Stimulated activated memory B cell treated with anti-CD40 and anti-IgM and Interleukin-4, amounts not matched to agents 10 μg/mL and 1 μg/mL and 100 μg/mL, for 72 hours (primary cell): ENCODE measurements around the gene PRMT7.

Experiments used
- ATAC-seq: fragments of 150-1000 bp; cut with Tn5 transposase; 2 replicates; pipeline ENCODE4 v1.10.0; 2021
- H3K27ac Mint-ChIP-seq: one replicate; pipeline ENCODE4 v1.8.0; 2022; ENCODE audit warnings: mild to moderate bottlenecking, mixed read lengths
- H3K27me3 Mint-ChIP-seq: one replicate; pipeline ENCODE4 v1.8.0; 2022; ENCODE audit warnings: mixed read lengths
- H3K36me3 Mint-ChIP-seq: one replicate; pipeline ENCODE4 v1.8.0; 2022; ENCODE audit warnings: mixed read lengths
- H3K4me1 Mint-ChIP-seq: one replicate; pipeline ENCODE4 v1.8.0; 2022; ENCODE audit warnings: mixed read lengths
- H3K4me3 Mint-ChIP-seq: one replicate; pipeline ENCODE4 v1.8.0; 2022; ENCODE audit warnings: mild to moderate bottlenecking, moderate library complexity, mixed read lengths
- H3K9me3 Mint-ChIP-seq: one replicate; pipeline ENCODE4 v1.8.0; 2022; ENCODE audit warnings: mixed read lengths

Gene PRMT7

DNA sequence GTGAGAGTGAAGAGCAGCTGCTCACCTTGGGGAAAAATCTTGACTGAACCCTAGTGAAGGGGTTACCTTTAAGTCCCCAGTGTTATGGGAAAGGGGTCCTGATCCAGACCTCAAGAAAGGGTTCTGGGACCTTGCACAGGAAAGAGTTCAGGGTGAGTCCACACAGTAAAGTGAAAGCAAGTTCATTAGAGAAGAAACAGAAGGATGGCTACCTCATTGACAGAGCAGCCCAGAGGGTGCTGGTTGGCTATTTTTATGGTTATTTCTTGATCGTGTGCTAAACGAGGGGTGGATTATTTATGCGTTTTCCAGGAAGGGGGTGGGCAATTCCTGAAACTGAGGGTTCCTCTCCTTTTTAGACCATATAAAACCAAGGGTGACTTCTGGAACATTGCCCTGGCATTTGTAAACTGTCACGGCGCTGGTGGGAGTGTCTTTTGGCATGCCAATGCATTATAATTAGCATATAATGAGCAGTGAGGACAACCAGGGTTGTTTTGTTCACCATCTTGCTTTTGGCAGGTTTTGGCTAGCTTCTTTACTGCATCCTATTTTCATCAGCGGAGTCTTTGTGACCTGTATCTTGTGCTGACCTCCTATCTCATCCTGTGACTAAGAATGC is 79.0 kb downstream of the PRMT7 start:
- Mint-ChIP-seq H3K4me1 (peaks cover 13% of the 10 kb centered on the region), H3K36me3 (no peaks in the 10 kb centered on the region), H3K9me3 (no peaks in the 10 kb centered on the region), H3K4me3 (no peak overlapping the region), H3K27ac (no peak overlapping the region), H3K27me3 (no peaks in the 10 kb centered on the region)
- ATAC-seq, result no peak

DNA sequence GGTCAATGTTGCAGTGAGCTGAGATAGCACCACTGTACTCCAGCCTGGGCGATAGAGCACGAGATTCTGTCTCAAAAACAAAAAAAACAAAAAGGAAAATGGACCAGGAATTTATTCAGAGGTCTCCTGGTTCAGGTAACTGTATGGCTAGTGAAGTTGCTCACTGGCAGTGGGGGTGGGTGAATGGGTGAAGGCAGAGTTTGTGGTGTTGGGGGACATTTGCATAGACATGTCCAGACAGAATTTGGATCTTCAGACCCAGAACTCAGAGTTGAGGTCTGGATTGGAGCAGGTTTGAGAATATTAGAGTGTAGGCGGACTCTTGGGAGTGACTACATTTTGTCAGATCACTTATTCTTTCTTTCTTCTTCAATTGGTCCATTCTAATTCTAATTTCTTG is 82.5 kb downstream of the PRMT7 start:
- Mint-ChIP-seq H3K4me1 (peaks cover 6% of the 10 kb centered on the region), H3K9me3 (no peaks in the 10 kb centered on the region), H3K36me3 (no peaks in the 10 kb centered on the region), H3K27ac (no peak overlapping the region), H3K4me3 (no peak overlapping the region), H3K27me3 (no peaks in the 10 kb centered on the region)
- ATAC-seq, result no peak

DNA sequence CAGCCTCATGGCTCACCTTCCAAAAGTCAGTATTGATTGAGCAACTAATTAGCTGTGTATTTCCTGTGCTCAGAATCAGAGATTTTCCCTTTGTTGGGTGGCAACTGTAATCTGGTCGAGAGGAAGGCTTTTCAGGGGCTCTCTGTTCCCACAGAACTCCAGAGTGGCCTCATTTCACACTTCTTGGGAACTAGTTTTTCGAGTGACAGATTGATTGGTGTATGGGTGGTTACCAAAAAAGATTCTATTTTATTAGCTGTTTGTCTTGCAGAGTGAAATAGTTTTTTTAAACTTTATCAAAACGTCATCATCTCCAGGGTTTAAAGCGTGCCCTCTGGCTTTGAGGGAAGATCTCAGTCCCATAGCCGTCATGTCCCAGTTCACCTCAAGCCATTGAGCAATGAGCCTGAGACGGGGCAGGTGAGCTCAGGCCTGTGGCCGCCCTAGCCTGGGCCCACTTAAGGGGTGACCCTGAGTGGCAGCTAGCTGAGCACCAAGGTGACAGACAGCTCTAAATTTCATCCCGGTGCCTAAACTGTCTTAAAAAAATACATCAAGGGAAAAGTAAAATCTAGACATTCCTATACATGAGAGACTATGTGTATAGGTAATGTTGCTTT is 84.5 kb downstream of the PRMT7 start:
- Mint-ChIP-seq H3K4me1 (peaks cover 6% of the 10 kb centered on the region), H3K36me3 (no peaks in the 10 kb centered on the region)

DNA sequence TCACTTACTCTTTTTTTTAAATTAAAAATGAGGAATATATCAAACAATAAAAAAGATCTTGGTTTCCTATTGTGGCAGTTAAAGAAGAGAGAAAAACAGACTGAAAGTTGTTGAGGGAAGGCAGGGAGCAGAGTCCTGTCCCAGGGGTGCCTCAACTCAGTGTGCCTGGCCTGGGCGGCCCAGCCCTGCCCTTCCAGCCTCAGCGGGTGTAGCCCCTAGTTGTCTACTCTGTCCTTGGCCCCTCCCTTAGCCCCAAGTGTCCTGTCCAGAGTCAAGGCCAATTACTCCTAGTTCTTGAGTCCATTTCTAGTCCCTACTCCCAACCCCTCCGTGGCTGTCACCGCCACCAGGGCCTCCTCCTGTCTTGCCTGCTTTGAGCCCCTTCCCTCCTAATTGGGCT is 85.0 kb downstream of the PRMT7 start:
- Mint-ChIP-seq H3K27ac (peak overlapping the region; percentile 72), H3K36me3 (no peaks in the 10 kb centered on the region), H3K9me3 (no peaks in the 10 kb centered on the region), H3K4me1 (peaks cover 6% of the 10 kb centered on the region), H3K4me3 (no peak overlapping the region), H3K27me3 (no peaks in the 10 kb centered on the region)
- no peak for ATAC-seq

More for the DNA sequence above, 84.5 kb downstream of the PRMT7 start:
- Mint-ChIP-seq H3K27ac (no peak overlapping the region), H3K27me3 (no peaks in the 10 kb centered on the region), H3K4me3 (no peak overlapping the region), H3K9me3 (no peaks in the 10 kb centered on the region)
- ATAC-seq, result no peak

DNA sequence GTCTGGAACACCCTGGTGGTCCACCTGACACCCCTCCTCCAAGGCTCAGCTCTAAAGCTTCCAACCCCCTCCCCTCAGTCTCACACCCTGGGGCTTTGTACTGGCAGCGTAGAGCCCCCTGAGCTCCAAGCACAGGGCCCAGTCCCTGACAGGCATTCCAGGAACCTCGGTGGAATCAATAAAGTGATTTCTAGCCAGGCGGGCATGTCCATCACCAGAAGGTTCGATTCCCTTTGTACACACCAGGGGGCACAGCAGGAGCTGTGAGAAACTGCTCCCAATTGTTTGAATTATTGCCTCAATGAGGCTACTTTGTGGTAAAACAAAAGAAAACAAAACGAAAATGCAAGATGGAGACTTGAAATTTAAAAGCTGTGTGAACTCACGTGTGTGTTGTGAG is 85.7 kb downstream of the PRMT7 start:
- no peak for ATAC-seq
- Mint-ChIP-seq H3K4me3 (no peak overlapping the region), H3K27ac (peak overlapping the region; percentile 72), H3K9me3 (no peaks in the 10 kb centered on the region), H3K4me1 (peaks cover 6% of the 10 kb centered on the region), H3K36me3 (no peaks in the 10 kb centered on the region), H3K27me3 (no peaks in the 10 kb centered on the region)

DNA sequence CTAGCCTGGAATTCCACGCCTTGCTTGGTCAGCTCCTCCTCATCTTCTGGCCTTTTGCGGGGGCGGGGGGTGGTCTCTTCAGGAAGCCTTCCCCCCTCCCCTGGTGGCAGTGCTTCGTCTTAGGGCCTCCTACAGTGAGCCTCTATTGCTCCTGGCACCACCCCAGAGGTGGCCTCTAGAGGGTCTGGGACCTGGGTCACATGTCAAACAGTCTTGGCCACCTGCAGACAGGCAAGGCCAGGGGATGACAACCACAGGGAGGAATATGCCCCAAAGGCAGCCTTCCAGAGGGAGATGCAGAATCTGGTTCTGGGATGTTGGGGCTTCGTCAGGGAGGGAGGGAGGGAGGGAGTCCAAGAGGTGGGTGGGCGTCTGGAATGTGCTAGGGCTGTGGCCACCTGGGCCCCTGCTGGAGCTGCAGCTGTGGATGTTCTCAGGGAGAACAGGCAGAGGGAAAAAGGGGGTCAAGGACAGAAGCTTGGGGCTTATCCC is 86.9 kb downstream of the PRMT7 start:
- Mint-ChIP-seq H3K9me3 (no peaks in the 10 kb centered on the region), H3K36me3 (no peaks in the 10 kb centered on the region), H3K27ac (no peak overlapping the region), H3K4me3 (no peak overlapping the region), H3K4me1 (peaks cover 6% of the 10 kb centered on the region), H3K27me3 (no peaks in the 10 kb centered on the region)
- ATAC-seq, result no peak

DNA sequence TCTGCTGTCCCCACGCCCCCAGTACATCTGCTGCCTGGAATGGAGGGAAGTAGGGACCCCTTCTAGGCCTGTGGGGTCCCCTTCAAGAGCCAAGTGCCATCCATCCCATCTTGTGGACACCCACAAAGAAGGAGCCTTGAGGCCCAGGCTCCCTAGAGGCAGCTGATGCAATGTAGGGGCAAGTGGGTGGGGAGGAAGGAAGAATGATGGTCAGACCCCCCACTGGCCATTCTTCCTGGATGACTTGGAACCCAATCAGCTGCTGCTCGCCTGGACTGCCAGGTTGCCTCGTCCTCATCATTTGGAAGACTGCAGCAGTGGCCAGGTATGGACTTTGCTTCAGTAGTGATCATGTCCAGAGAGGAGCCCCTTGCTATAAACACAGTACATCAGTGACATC is 88.6 kb downstream of the PRMT7 start:
- no peak overlapping the region for H3K4me3 Mint-ChIP-seq
- ATAC-seq, result no peak
- H3K27me3 Mint-ChIP-seq, result no peaks in the 10 kb centered on the region
- no peaks in the 10 kb centered on the region for H3K9me3 Mint-ChIP-seq
- peaks cover 6% of the 10 kb centered on the region for H3K4me1 Mint-ChIP-seq
- no peak overlapping the region for H3K27ac Mint-ChIP-seq
- no peaks in the 10 kb centered on the region for H3K36me3 Mint-ChIP-seq

GRCh38 chr16:68400083-68400923 is 89.5 kb downstream of the PRMT7 start:
- H3K36me3 Mint-ChIP-seq, result no peaks in the 10 kb centered on the region
- no peak overlapping the region for H3K4me3 Mint-ChIP-seq
- no peaks in the 10 kb centered on the region for H3K27me3 Mint-ChIP-seq
- H3K4me1 Mint-ChIP-seq, result peaks cover 6% of the 10 kb centered on the region
- no peak for ATAC-seq
- H3K9me3 Mint-ChIP-seq, result no peaks in the 10 kb centered on the region
- H3K27ac Mint-ChIP-seq, result no peak overlapping the region

DNA sequence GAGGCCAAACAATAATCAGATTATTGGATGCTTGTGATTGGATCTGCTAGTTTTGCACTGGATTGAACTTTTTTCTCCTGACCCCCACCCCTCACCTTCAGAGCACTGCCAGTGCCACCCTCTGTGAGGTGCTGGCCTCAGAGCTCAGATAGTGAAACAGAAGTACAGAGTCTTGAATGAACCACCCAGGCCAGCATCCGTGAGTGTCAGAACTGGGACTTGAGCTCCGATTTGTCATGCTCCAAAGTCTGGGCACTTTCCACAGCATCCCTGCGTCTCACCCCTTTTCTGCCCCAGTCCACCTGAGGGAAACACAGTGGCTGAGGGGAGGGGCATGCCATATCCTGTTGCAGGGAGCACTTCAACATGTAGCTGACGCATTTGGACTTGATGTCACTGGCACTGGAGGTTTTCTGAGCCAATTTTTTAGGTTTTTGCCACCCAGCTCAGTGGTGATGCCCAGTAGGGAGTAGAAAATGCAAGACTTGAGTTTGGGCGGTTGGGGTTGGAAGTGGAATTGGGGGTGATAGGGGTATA is 90.2 kb downstream of the PRMT7 start:
- no peaks in the 10 kb centered on the region for H3K27me3 Mint-ChIP-seq
- no peak for ATAC-seq
- no peaks in the 10 kb centered on the region for H3K36me3 Mint-ChIP-seq
- H3K27ac Mint-ChIP-seq, result no peak overlapping the region
- H3K4me1 Mint-ChIP-seq, result peaks cover 6% of the 10 kb centered on the region
- H3K4me3 Mint-ChIP-seq, result no peak overlapping the region
- H3K9me3 Mint-ChIP-seq, result no peaks in the 10 kb centered on the region

DNA sequence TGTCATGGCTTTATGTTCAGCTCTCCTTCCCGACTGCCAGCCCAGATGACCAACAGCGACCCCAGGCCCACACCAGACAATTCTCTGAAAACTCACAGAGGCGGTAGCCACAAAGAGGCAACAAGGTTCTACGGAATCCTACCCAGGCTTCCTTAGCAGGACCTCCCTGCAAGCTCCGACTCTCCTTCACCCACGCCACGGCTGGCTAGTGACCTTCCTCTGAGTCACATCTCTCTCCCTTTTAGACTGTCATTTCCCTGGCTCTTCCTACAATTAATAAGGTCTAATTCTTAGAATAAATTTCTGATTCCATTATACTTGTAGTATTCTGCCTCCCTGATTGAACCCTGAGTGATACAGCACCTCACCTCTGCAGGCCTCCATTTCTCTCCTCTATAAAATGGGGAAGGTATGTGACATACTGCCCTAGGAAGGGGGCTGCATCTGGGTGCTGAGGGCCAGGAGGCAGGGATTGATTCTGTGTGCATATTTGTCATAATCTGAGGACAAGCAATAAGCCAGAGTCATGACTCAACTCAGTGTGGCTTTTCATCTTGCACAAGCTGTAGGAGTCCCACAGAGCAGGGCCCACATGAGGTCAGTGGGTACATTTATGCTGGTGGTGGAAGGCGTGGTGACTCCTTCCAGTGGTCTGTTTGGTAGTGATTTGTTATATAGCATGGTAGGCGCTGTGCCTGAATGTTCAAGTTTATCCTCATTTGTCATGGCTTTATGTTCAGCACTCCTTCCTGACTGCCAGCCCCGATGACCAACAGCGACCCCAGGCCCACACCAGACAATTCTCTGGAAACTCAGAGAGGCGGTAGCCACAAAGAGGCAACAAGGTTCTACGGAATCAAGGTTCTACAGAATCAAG is 91.3 kb downstream of the PRMT7 start:
- no peak for ATAC-seq
- H3K27ac Mint-ChIP-seq, result no peak overlapping the region

DNA sequence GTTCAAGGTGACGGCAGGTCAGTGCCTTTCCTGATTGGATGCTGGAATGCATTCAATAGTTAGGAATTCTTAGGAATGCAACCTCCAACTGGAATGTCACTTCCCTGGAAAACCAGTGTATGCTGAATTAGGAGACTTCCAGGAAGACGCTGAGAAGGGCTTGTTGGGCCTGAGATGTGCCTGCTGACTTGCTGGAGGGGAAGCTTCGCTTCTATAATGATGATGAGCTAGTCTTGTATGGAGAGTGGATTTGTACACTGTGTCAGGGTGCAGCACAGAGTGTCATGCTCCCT is 91.9 kb downstream of the PRMT7 start:
- no peaks in the 10 kb centered on the region for H3K4me1 Mint-ChIP-seq
- no peak overlapping the region for H3K27ac Mint-ChIP-seq
- H3K27me3 Mint-ChIP-seq, result no peaks in the 10 kb centered on the region
- H3K4me3 Mint-ChIP-seq, result no peak overlapping the region
- no peaks in the 10 kb centered on the region for H3K9me3 Mint-ChIP-seq
- H3K36me3 Mint-ChIP-seq, result no peaks in the 10 kb centered on the region
- ATAC-seq, result no peak

More for the DNA sequence above, 91.3 kb downstream of the PRMT7 start:
- H3K4me3 Mint-ChIP-seq, result no peak overlapping the region
- no peaks in the 10 kb centered on the region for H3K27me3 Mint-ChIP-seq
- H3K9me3 Mint-ChIP-seq, result no peaks in the 10 kb centered on the region
- no peaks in the 10 kb centered on the region for H3K36me3 Mint-ChIP-seq
- H3K4me1 Mint-ChIP-seq, result no peaks in the 10 kb centered on the region

GRCh38 chr16:68403177-68403576 is 92.4 kb downstream of the PRMT7 start:
- H3K27ac Mint-ChIP-seq, result no peak overlapping the region

DNA sequence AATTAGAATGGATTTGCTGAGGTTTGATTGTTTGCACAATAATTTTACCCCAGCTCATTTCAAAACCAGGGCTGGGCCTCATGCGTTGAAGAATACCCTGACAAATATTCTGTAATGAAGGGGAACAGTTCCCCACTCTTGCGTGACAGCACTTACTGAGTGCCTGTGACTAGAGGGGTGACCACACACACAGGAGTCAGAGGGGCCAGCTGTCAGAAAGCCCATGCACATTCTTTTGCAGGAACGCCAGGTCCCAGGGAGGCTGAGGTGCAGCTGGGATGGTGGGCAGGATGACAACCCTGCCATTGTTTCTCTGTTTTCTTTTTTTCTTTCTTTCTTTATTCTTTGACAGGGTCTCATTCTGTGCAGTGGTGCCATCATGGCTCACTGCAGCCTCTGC is 92.9 kb downstream of the PRMT7 start:
- Mint-ChIP-seq H3K27ac (no peak overlapping the region), H3K4me1 (no peaks in the 10 kb centered on the region), H3K36me3 (no peaks in the 10 kb centered on the region), H3K9me3 (no peaks in the 10 kb centered on the region), H3K4me3 (no peak overlapping the region), H3K27me3 (no peaks in the 10 kb centered on the region)
- ATAC-seq, result no peak

More at GRCh38 chr16:68403177-68403576, 92.4 kb downstream of the PRMT7 start:
- H3K36me3 Mint-ChIP-seq, result no peaks in the 10 kb centered on the region
- no peaks in the 10 kb centered on the region for H3K4me1 Mint-ChIP-seq
- no peak for ATAC-seq
- no peaks in the 10 kb centered on the region for H3K9me3 Mint-ChIP-seq
- no peaks in the 10 kb centered on the region for H3K27me3 Mint-ChIP-seq
- H3K4me3 Mint-ChIP-seq, result no peak overlapping the region

DNA sequence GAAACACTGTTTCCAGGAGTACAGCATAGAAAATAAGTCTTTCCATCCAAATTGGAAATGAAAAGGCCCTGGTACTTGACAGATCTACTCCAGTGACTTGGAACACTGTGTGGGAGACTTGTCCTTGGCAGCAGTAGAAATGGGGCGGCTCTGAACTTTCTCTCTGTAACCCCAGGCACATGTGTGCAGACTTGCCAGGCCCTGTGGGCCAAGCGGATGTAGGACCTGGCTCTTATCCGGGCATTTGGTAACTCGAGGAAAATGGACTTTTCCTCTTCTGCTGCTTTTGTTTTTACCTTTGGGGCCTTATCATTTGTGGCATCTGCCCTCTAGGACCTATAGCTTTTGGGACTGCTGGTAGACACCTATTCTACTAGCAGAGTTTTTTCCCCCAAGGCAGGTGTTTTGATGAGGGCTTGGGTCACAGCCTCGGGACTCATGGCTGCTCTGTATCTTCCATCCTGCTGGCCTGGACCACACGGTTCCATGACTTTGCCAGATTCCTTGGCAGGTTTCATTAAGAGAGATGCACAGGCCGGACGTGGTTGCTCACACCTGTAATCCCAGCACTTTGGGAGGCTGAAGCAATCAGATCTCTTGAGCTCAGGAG is 94.0 kb downstream of the PRMT7 start:
- H3K36me3 Mint-ChIP-seq, result no peaks in the 10 kb centered on the region
- no peaks in the 10 kb centered on the region for H3K27me3 Mint-ChIP-seq
- no peak overlapping the region for H3K4me3 Mint-ChIP-seq
- H3K4me1 Mint-ChIP-seq, result peaks cover 3% of the 10 kb centered on the region
- H3K27ac Mint-ChIP-seq, result no peak overlapping the region
- no peak for ATAC-seq
- no peaks in the 10 kb centered on the region for H3K9me3 Mint-ChIP-seq
